GM12873 (cell line): ENCODE measurements around the gene SLF1.

Experiments used
- TF ChIP-seq, protein P1 (sequence below): IDR thresholded peaks from 2 replicates; pipeline ENCODE4 v1.5.1; 2012; ENCODE audit warnings: low read depth, mild to moderate bottlenecking, moderate library complexity, low read length, control low read depth; ENCODE audit not compliant: insufficient read depth; ENCODE audit errors: missing control alignments

SLF1 gene

GRCh38 chr5:94694671-94695070 lies 76.2 kb downstream of the SLF1 start:
- TF ChIP-seq, protein P1, sequence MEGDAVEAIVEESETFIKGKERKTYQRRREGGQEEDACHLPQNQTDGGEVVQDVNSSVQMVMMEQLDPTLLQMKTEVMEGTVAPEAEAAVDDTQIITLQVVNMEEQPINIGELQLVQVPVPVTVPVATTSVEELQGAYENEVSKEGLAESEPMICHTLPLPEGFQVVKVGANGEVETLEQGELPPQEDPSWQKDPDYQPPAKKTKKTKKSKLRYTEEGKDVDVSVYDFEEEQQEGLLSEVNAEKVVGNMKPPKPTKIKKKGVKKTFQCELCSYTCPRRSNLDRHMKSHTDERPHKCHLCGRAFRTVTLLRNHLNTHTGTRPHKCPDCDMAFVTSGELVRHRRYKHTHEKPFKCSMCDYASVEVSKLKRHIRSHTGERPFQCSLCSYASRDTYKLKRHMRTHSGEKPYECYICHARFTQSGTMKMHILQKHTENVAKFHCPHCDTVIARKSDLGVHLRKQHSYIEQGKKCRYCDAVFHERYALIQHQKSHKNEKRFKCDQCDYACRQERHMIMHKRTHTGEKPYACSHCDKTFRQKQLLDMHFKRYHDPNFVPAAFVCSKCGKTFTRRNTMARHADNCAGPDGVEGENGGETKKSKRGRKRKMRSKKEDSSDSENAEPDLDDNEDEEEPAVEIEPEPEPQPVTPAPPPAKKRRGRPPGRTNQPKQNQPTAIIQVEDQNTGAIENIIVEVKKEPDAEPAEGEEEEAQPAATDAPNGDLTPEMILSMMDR = no peak

DNA sequence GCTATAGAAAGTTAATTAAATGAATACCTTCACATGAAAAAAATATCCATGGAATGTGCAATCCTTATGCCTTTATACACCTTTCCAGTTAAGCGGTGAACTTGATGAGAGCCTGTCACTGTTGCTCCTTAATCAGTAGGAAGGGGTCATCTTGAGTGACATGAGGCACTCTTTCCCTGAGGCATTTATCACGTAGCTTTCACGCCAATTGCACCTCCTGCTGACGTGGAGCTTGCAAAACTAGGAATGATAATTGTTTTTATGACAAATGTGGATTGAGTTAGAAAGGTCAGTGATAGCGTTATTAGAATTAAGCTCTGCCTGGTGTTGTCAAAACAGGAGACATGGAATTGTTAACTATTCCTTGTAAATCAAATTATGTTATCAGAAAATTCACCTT lies 79.7 kb downstream of the SLF1 start:
- TF ChIP-seq, protein P1 = no peak

- TF ChIP-seq, protein P1 = no peak
Measured at GRCh38 chr5:94699562-94699961, 81.1 kb downstream of the SLF1 start.

GRCh38 chr5:94700592-94700991 lies 82.1 kb downstream of the SLF1 start:
- TF ChIP-seq, protein P1 = no peak

GRCh38 chr5:94702729-94703128 lies 84.3 kb downstream of the SLF1 start:
- TF ChIP-seq, protein P1 = no peak

DNA sequence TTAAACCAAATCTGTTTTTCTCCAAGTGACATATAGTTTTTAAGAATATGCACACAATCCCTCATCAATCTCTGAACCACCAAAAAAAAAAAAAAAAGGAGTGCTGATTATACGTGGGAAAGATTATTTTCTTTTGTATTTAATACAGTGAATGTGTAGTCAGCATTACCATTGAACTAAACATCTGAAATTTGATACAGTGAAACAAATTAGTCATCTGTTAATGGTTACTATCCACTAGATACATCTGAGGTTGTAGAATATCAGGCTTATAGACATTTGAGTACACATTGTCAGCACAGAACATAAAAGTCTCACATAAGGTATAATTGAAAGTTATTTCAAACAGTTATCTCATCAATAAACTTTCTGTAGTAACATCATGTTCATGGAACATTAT lies 87.0 kb downstream of the SLF1 start:
- TF ChIP-seq, protein P1 = no peak

DNA sequence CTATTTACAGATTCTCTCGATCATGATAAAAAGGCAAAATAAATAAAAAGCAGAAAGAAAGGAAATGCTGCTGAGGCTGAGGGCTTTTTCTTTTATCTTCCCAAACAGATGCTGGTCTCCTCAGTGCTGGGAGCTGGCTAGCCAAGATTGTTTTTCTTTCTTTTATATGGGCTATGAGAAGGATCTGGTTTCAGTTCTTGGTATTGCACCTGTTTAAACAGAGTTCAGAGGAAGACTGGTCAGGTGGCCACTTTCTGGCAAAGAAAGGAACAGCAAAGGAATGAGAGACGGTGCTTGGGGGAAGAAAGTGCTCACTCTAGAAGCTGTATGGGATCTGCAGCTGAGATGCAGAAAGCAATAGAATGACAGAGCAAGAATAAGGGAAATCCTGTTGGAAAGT lies 88.9 kb downstream of the SLF1 start:
- TF ChIP-seq, protein P1 = no peak
